Measurements from ENCODE around the gene KAZN.

The KAZN gene

GRCh38 chr1:14768582-14769304 lies 170.3 kb downstream of the KAZN start:
- H3K23ac ChIP-seq (ENCODE audit: low read length) = no peak overlapping the region
- no peaks in the 10 kb centered on the region for H3K79me1 ChIP-seq (ENCODE audit: low read length)
- no peak overlapping the region for H2BK12ac ChIP-seq (ENCODE audit: low read length)
- no peaks in the 10 kb centered on the region for H3K36me3 ChIP-seq (ENCODE audit: control insufficient read depth in 1 of 2, insufficient read depth in 2 of 2, low read length in 2 of 2)
- no peaks in the 10 kb centered on the region for H3K27me3 ChIP-seq (ENCODE audit: insufficient read depth, low read length)
- H4K12ac ChIP-seq (ENCODE audit: low read depth, low read length) = no peak overlapping the region
- H3K79me2 ChIP-seq (ENCODE audit: control insufficient read depth, insufficient read depth, low read length, poor library complexity) = no peaks in the 10 kb centered on the region
- no peak overlapping the region for H3K4ac ChIP-seq (ENCODE audit: low read depth, low read length)
- no peak overlapping the region for H4K91ac ChIP-seq (ENCODE audit: low read depth, low read length)
- WGBS (ENCODE audit: extremely low coverage, insufficient coverage, insufficient read length) = no CpG with 5 or more reads among the region's 6 CpGs
- H4K8ac ChIP-seq (ENCODE audit: low read depth, low read length) = no peak overlapping the region
- DNase-seq = no peak
- H3K4me3 ChIP-seq (ENCODE audit: low read depth, low read length) = no peak overlapping the region
- H2AFZ ChIP-seq (ENCODE audit: insufficient read depth, low read length, poor library complexity) = no peak overlapping the region
- H2BK120ac ChIP-seq (ENCODE audit: insufficient read depth, low read length, poor library complexity) = no peak overlapping the region
- no peak overlapping the region for H3K27ac ChIP-seq (ENCODE audit: low read depth, low read length)
- H3K18ac ChIP-seq (ENCODE audit: low read length) = no peak overlapping the region
- H3K14ac ChIP-seq (ENCODE audit: low read length) = no peak overlapping the region
- H3K4me1 ChIP-seq (ENCODE audit: control insufficient read depth in 1 of 2, insufficient read depth in 2 of 2, low read length in 2 of 2) = peaks cover 2 to 4% of the 10 kb centered on the region in 2 experiments
- no peak overlapping the region for H2AK5ac ChIP-seq (ENCODE audit: low read length)
- peaks cover 2% of the 10 kb centered on the region for H3K9me3 ChIP-seq (ENCODE audit: insufficient read depth, low read depth, low read length)
- no peak overlapping the region for H3K4me2 ChIP-seq (ENCODE audit: low read length)
- H2BK5ac ChIP-seq (ENCODE audit: low read depth, low read length, poor library complexity) = no peak overlapping the region
- H3K9ac ChIP-seq (ENCODE audit: low read length) = no peak overlapping the region

GRCh38 chr1:14769486-14770274 lies 171.2 kb downstream of the KAZN start:
- WGBS (ENCODE audit: extremely low coverage, insufficient coverage, insufficient read length) = no CpG with 5 or more reads among the region's 12 CpGs

GRCh38 chr1:14773396-14774025 lies 175.0 kb downstream of the KAZN start:
- no peak overlapping the region for H4K91ac ChIP-seq (ENCODE audit: low read depth, low read length)
- DNase-seq = no peak
- no peak overlapping the region for H3K4ac ChIP-seq (ENCODE audit: low read depth, low read length)
- H3K18ac ChIP-seq (ENCODE audit: low read length) = no peak overlapping the region
- H3K4me3 ChIP-seq (ENCODE audit: low read depth, low read length) = no peak overlapping the region
- no peak overlapping the region for H3K23ac ChIP-seq (ENCODE audit: low read length)
- no peak overlapping the region for H3K9ac ChIP-seq (ENCODE audit: low read length)
- no peak overlapping the region for H2BK5ac ChIP-seq (ENCODE audit: low read depth, low read length, poor library complexity)
- no peaks in the 10 kb centered on the region for H3K36me3 ChIP-seq (ENCODE audit: control insufficient read depth in 1 of 2, insufficient read depth in 2 of 2, low read length in 2 of 2)
- H2AK5ac ChIP-seq (ENCODE audit: low read length) = no peak overlapping the region
- H3K4me2 ChIP-seq (ENCODE audit: low read length) = no peak overlapping the region
- no peak overlapping the region for H3K27ac ChIP-seq (ENCODE audit: low read depth, low read length)
- no peak overlapping the region for H4K8ac ChIP-seq (ENCODE audit: low read depth, low read length)
- H3K79me1 ChIP-seq (ENCODE audit: low read length) = no peaks in the 10 kb centered on the region
- H3K9me3 ChIP-seq (ENCODE audit: insufficient read depth, low read depth, low read length) = peaks cover 2% of the 10 kb centered on the region
- WGBS (ENCODE audit: extremely low coverage, insufficient coverage, insufficient read length) = no CpG with 5 or more reads among the region's 13 CpGs
- H2BK12ac ChIP-seq (ENCODE audit: low read length) = no peak overlapping the region
- H2AFZ ChIP-seq (ENCODE audit: insufficient read depth, low read length, poor library complexity) = no peak overlapping the region
- H4K12ac ChIP-seq (ENCODE audit: low read depth, low read length) = no peak overlapping the region
- no peaks in the 10 kb centered on the region for H3K27me3 ChIP-seq (ENCODE audit: insufficient read depth, low read length)
- no peak overlapping the region for H3K14ac ChIP-seq (ENCODE audit: low read length)
- no peak overlapping the region for H2BK120ac ChIP-seq (ENCODE audit: insufficient read depth, low read length, poor library complexity)
- no peaks in the 10 kb centered on the region for H3K79me2 ChIP-seq (ENCODE audit: control insufficient read depth, insufficient read depth, low read length, poor library complexity)
- H3K4me1 ChIP-seq (ENCODE audit: control insufficient read depth in 1 of 2, insufficient read depth in 2 of 2, low read length in 2 of 2) = no peaks in the 10 kb centered on the region

More at GRCh38 chr1:14769486-14770274, 171.2 kb downstream of the KAZN start:
- Histone ChIP-seq H3K79me1 (ENCODE audit: low read length) (no peaks in the 10 kb centered on the region), H3K4me3 (ENCODE audit: low read depth, low read length) (no peak overlapping the region), H3K27me3 (ENCODE audit: insufficient read depth, low read length) (no peaks in the 10 kb centered on the region), H2BK5ac (ENCODE audit: low read depth, low read length, poor library complexity) (no peak overlapping the region), H4K91ac (ENCODE audit: low read depth, low read length) (no peak overlapping the region), H3K4me2 (ENCODE audit: low read length) (no peak overlapping the region), H3K27ac (ENCODE audit: low read depth, low read length) (no peak overlapping the region), H3K36me3 (ENCODE audit: control insufficient read depth in 1 of 2, insufficient read depth in 2 of 2, low read length in 2 of 2) (no peaks in the 10 kb centered on the region), H3K23ac (ENCODE audit: low read length) (no peak overlapping the region), H2AK5ac (ENCODE audit: low read length) (no peak overlapping the region), H3K9me3 (ENCODE audit: insufficient read depth, low read depth, low read length) (peaks cover 2% of the 10 kb centered on the region), H3K4me1 (ENCODE audit: control insufficient read depth in 1 of 2, insufficient read depth in 2 of 2, low read length in 2 of 2) (peaks cover 2 to 4% of the 10 kb centered on the region in 2 experiments), H4K8ac (ENCODE audit: low read depth, low read length) (no peak overlapping the region), H2AFZ (ENCODE audit: insufficient read depth, low read length, poor library complexity) (no peak overlapping the region), H3K14ac (ENCODE audit: low read length) (no peak overlapping the region), H3K9ac (ENCODE audit: low read length) (no peak overlapping the region), H2BK120ac (ENCODE audit: insufficient read depth, low read length, poor library complexity) (no peak overlapping the region), H4K12ac (ENCODE audit: low read depth, low read length) (no peak overlapping the region), H3K79me2 (ENCODE audit: control insufficient read depth, insufficient read depth, low read length, poor library complexity) (no peaks in the 10 kb centered on the region), H3K18ac (ENCODE audit: low read length) (no peak overlapping the region), H3K4ac (ENCODE audit: low read depth, low read length) (no peak overlapping the region), H2BK12ac (ENCODE audit: low read length) (no peak overlapping the region)
- no peak for DNase-seq

GRCh38 chr1:14774225-14774624 lies 175.7 kb downstream of the KAZN start:
- WGBS (ENCODE audit: extremely low coverage, insufficient coverage, insufficient read length) = no CpG with 5 or more reads among the region's 5 CpGs
- no peaks in the 10 kb centered on the region for H3K36me3 ChIP-seq (ENCODE audit: control insufficient read depth in 1 of 2, insufficient read depth in 2 of 2, low read length in 2 of 2)
- H3K79me1 ChIP-seq (ENCODE audit: low read length) = no peaks in the 10 kb centered on the region

More at GRCh38 chr1:14774225-14774624, 175.7 kb downstream of the KAZN start:
- H2BK120ac ChIP-seq (ENCODE audit: insufficient read depth, low read length, poor library complexity) = no peak overlapping the region
- no peak overlapping the region for H3K4ac ChIP-seq (ENCODE audit: low read depth, low read length)
- no peak overlapping the region for H2BK12ac ChIP-seq (ENCODE audit: low read length)
- no peak overlapping the region for H2AFZ ChIP-seq (ENCODE audit: insufficient read depth, low read length, poor library complexity)
- H4K8ac ChIP-seq (ENCODE audit: low read depth, low read length) = no peak overlapping the region
- no peak overlapping the region for H3K14ac ChIP-seq (ENCODE audit: low read length)
- no peak for DNase-seq
- H2AK5ac ChIP-seq (ENCODE audit: low read length) = no peak overlapping the region
- H3K79me2 ChIP-seq (ENCODE audit: control insufficient read depth, insufficient read depth, low read length, poor library complexity) = no peaks in the 10 kb centered on the region
- no peak overlapping the region for H4K12ac ChIP-seq (ENCODE audit: low read depth, low read length)
- peaks cover 0 to 2% of the 10 kb centered on the region in 2 experiments for H3K4me1 ChIP-seq (ENCODE audit: control insufficient read depth in 1 of 2, insufficient read depth in 2 of 2, low read length in 2 of 2)
- H2BK5ac ChIP-seq (ENCODE audit: low read depth, low read length, poor library complexity) = no peak overlapping the region
- H3K4me3 ChIP-seq (ENCODE audit: low read depth, low read length) = no peak overlapping the region
- H3K4me2 ChIP-seq (ENCODE audit: low read length) = no peak overlapping the region
- H3K9me3 ChIP-seq (ENCODE audit: insufficient read depth, low read depth, low read length) = peaks cover 2% of the 10 kb centered on the region
- H3K9ac ChIP-seq (ENCODE audit: low read length) = no peak overlapping the region
- H3K23ac ChIP-seq (ENCODE audit: low read length) = no peak overlapping the region
- no peak overlapping the region for H4K91ac ChIP-seq (ENCODE audit: low read depth, low read length)
- no peaks in the 10 kb centered on the region for H3K27me3 ChIP-seq (ENCODE audit: insufficient read depth, low read length)
- no peak overlapping the region for H3K27ac ChIP-seq (ENCODE audit: low read depth, low read length)
- no peak overlapping the region for H3K18ac ChIP-seq (ENCODE audit: low read length)
